GM18507 (cell line): ENCODE results near the gene SQOR.

Experiments
- DNase-seq: peaks from one replicate; pipeline ENCODE4 v3.0.0; 2011; ENCODE audit warnings: low read depth; ENCODE audit not compliant: insufficient read length; ENCODE audit errors: extremely low spot score
- FAIRE-seq: peaks from 2 replicates; lab custom pipeline; 2011; peaks lifted over from hg19 to GRCh38; lab: Jason Lieb, UNC

SQOR gene

DNA sequence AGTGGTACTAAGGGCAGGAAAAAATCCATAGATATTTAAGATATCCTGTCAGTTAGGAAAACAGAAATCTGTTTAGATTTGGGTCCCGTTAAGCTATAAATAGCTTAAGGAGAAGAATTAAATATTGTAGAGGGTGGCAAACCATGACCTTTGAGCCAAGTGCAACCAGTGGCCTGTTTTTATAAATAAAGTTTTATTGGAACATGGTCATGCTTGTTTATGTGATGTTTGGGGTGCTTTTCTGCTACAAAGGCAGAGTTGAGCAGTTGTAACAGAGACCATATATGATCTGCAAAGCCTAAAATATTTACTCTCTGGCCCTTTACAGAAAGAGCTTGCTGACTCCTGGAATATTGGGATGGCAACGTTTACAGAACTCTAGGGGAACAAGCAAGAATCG, 66.3 kb downstream of the SQOR start:
- DNase-seq (no peak), FAIRE-seq (no peak)

DNA sequence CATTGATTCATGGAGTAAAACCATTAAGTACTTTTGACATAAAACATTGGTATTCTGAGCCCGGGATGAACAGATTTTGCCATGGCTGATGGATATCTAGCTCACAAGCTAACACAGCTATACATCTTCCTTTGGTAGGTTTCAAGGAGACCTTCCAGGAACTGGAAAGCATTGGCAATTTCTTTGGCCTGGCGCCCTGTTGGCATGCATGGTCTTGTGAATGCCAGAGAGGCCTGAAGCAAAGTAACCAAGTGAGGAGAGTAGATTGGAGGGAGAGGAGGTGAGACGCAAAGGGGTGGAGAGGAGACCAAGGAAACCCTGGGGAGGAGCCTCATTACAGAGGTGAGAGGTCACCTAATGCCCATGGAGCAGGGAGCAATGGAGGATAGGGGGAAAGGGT, 67.2 kb downstream of the SQOR start:
- DNase-seq: no peak
- FAIRE-seq: no peak

DNA sequence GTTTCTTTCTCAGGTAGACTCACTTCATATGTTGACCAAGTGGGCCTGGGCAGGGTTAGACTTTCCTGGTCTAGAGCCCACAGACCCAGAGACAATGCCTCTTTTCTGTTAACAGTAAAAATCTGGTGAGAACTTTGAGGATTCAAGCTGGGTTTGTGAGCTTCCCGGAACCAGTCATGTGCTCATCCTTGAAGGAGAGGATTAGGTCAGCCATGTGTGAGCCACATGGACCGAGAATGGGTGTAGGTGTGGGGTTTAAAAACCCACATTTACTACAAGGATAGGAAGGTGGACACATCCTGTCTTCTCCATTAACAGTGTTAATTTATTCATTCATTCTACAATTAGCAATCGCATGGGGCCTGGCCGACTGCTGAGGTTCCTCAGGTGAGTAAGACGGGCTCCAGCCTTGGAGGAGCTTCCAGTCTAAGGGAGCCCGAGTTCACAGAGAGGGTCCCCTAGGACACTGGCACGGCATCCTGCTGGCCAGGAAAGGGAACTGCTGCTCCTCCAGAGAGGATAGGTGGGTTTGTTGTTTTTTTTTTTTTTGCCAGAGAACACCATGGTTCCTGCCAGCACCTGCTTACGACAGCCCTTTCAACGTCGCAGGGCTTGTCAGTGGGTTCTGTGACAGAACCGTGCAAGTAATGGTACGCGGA, 69.0 kb downstream of the SQOR start:
- FAIRE-seq: no peak
- DNase-seq: no peak

DNA sequence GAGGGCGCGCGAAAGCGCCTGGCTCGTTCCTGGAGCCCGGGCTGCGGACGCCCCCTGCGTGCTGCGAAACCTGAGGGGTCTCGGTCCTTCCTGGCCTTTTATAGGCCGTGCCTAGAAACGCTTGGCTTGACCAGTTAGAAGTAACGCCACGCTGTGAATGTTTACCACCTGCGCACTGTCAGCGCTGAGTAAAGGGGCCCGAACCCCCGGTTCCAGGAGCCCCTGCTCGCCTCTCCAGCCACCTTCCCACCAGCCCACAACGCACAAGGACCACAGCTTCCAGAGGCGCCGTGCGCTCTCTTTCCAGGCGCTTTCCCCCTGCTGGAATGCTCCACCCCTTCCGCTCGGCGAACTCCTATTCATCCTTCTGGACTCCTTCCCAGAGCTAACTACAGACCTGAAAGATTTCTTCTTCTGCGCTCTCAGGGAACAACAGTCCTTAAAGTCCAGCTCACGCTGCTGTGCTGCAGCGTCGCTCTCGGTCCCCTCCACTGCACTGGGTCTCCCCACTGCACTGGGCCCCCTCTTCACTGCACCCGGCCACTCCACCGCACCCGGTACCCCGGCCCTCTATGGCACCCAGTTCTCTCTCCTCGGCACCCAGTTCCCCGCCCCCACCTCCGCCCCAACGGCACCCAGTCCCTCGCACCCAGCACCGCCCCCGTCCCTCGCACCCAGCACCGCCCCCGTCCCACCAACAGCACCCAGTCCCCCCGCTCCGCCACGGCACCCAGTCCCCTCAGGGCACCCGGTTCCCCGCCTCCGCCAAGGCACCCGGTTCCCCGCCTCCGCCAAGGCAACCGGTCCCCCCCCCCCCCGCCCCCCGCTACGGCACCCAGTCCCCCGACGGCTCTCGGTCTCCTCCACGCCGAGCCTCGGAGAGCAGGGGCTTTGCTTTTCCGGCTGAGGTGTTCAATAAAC, 69.8 kb downstream of the SQOR start:
- FAIRE-seq: no peak

DNA sequence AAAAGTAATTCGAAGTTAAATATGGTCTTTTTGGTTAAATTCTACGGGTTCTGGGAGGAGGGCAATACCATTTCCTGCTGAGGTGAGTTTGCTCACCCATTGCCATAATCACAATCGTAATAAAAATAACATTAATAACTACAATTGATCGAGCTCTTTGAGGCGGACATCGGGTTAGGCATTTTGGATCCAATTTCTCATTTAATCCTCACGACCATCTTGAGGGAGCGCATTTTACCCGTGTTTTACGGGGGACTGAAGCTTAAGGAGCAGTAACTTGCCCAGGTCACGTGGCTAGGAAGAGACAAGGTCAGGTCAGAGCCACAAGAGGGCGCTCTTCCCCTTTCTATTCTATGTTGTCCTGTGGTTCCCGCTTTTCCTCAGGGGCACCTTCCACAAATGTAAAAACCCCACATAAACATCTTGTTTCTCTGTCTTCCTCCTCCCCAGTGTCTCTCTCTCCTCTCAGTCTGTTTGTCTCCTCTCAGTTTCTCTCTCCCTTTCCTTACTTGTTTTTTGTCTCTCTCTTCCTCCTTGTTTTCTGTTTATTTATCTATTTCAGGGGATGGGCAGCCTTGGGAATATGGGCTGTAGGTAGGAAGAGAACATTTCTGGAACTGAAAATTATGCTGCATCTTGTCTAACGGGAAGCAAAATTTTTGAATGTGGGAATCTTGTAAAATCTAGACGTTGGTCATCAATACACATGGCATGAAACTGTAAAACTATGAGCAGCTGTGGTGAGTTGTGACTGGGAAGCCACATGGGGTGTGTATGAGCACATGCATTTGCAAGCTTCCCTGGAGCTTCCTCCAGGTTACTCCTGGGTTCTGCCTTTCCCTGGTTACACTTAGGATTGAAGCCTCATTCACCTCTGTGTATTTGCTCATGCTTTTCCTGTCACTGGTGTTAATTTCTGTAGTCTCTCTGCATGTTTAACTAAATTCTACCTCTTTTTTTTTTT, 71.0 kb downstream of the SQOR start:
- DNase-seq (no peak), FAIRE-seq (peak; percentile 92)

More for the DNA sequence above, 69.8 kb downstream of the SQOR start:
- no peak for DNase-seq

DNA sequence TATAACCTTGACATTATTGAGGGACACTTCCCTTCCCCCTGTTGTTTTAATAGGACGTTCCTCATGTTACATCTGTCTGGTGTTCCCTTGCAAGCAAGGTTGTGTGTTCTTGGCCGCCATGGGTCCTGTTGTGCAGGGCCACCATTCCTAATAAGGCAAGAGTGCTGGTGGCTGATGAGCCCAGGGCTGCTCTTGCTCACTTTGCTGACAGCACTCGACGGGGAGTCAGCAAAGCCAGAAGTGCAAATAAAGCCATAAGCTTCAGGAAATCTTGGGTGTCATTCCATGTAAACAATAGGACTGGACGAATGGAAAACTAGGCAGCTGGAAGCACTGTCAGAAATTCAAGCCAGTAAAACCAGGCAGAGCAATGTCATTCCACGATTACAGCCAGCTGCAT, 75.8 kb downstream of the SQOR start:
- DNase-seq (no peak), FAIRE-seq (no peak)

DNA sequence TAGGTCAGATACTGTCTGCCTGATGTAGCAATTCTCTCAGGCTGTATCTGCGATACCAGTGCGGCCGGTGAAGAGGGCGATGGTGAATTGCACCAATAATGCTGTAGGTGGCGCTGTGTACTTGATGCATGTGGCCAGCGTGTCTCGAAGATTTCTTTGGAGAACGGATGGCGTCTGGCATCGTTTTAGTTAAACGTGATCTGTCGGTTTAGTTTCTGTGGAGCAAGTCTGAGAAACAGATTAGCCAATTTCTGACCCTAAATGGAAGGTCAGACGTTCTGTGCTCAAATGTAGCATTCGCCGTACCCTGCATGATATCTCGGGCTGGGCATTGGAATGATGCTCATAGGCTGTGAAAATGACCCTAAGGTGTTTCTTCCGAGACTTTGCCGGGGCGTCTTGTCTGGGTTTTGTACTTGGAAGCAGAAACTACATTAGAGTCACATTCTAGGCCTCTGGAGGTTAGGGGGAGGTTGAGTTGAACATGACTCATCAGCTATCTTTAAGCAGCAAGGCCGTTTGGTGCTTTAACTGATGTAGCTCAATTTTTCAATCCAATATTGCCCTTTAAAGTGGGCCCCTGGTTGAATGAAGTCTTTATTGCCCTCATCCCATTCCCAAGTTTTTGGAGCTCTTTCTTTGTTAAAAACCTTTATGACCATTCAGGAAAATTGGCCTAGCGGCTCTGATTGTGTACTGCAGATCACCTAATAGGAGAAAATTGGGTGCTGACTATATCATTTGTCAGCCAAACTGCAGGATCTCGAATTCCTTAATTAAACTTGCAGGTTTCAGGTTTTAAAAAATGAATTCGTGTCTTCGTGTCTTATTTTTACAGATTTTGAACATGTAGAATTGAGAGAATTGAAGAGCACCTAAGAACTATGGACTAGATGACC, 80.0 kb downstream of the SQOR start:
- FAIRE-seq (peak; percentile 15), DNase-seq (no peak)

DNA sequence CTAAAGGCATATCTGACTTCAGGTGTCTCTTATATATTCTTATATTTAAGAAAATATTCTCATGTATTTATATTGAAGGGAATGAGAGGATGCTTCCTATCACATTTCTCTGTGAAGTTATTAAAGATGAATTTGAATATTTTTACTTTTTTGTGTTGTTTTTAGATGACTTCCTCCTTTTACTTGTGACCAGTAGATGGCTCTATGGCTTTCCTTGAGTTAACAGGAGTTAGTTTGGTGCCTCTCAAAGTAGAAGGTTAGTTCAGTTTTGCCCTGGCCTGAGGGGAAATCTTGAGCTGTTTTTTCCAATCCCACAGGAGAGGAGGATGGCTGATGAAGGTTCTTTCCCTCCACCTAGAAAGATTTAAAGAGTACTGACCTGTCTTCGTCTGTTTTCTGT, 80.7 kb downstream of the SQOR start:
- DNase-seq (no peak), FAIRE-seq (no peak)

DNA sequence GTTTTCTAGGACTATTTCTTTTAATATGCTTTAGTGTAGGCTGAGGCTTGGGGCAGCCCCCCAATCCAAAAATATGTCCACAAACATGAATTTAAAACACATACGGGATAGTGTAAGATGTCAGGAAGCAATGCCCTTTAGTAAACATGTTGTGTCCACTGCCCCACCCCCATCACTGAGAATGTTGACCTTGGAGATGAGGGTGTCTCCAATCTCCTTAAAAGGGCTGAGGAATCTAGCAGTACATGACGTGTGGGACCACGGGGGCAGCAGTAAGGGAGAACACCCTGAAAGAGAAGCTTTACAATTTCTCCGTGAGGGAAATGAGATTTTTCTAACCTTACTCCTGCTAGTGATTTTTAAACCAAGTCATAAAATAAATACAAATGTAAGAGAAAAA, 84.7 kb downstream of the SQOR start:
- DNase-seq (no peak), FAIRE-seq (no peak)

DNA sequence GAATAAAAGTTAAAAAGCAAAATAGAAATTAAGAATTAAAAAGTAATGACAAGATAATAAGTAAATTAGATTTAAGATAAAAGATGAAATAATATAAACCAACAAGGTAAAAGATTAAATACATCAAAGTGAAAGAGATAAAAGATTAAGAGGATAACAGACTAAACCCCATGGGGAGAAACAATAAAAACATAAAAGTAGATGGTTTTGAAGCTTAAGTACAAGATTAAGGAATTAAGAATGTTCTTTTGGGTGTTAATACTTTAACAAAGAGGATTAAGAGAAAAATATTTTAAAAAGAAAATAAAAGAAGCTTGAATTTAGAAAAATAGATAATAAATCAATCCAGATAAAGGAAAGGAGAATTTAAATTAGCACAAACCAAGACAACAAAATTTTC, 85.4 kb downstream of the SQOR start:
- DNase-seq: no peak
- no peak for FAIRE-seq

DNA sequence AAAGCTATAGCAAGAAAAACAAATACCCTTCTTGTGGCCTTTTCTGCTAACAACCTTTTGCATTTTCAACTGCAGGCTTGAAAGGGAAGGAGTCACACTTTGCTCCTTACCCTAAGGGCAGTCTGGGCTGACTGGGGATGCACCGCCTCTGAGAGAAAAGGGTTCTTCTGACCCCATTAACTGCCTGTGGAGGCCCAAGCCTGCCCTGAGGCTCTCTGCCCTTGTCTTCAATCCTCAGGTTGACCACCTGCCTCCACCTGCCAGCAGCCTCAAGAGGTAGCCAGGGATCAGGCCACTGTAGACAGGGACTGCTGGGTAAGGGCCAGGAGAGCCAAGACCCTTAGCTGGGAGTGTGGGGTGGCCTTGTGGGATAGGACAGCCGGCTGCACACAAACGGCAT, 93.8 kb downstream of the SQOR start:
- DNase-seq: no peak
- FAIRE-seq: no peak

DNA sequence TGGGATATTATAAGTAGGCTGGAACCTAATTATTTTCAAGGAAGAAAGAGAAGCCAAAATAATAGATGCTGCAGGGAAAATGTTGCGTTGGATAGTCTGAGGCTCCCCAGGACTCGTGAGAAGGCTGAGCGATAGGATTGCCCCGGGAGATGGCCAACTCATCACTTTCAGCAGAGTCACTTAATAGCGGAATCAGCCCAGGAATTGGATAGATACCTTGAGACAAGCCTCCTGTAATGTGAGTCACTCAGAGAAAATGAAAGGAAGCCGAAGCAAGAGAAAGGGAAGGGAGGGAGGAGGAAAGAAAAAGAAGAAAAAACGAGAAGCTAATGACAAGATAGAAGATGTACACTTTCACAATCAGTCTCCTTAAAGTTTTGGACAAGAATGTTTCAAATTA, 94.3 kb downstream of the SQOR start:
- no peak for DNase-seq

DNA sequence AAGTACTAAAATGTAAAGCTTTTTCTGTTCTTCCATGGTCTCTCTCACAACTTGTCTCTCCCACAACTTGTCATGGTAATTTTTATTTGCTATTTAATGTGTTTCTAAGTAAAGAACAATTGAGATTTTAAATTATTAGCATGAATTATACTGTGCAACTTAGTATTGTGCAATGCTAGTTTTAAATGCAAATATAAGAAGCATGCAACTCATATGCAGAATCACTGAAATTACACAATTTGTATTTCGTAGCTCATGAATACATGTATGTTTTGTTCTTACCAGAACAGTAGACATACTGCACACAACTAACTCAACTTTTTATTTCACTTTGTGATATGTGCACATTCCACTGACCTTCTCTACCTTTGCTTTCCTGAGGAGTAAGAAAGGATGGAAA, 96.5 kb downstream of the SQOR start:
- no peak for FAIRE-seq
- no peak for DNase-seq

More for the DNA sequence above, 94.3 kb downstream of the SQOR start:
- FAIRE-seq: no peak

DNA sequence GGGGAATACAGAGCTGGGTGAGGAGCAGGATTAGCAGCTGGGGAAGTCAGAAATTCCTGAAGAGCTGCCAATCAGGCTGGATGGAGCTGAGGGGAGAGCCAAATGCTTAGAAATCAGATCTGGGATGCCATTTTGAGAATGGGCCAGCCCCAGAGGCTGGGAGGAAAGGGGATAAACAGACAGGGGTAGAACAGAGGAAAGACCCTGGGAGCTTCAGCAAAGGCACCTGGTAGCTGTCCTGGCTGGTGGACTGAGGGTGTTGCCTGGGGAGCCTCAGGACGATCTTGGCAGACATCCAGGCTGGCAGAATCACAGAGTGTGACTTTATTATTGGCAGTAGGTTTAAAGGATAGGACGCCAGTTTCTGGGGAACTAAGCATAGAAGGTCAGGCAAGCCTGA, 97.8 kb downstream of the SQOR start:
- FAIRE-seq (no peak), DNase-seq (no peak)

DNA sequence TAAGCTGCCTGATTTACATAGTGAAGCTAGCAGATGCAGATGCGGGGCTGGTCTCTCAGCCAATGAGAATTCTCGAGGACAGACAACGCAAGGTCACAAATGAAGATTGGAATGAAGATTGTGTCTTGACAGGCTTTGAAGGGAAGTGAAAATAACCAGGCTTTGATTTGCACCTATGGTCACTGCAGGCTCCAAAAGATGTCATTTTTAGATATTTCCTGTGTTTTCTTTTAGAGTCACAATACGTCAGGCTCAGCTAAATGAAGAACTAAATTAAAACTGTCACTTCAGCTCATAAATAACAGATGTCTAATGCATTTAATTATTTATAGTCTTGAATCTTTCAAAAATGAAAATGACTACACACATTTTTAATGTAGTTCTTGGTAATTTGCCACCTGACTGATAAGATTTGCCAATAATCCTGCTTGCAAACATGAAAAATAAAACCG, 99.5 kb downstream of the SQOR start:
- no peak for DNase-seq

More for the DNA sequence above, 99.5 kb downstream of the SQOR start:
- FAIRE-seq: peak; percentile 35
